Type B pancreatic cell (in vitro differentiated cells): ENCODE measurements around the gene CDKAL1. TPM values are rescaled to one million over a fixed set of nuclear protein-coding genes. Genes with fewer than 3 reads are reported as not detected.

Experiments used
- DNase-seq: peaks from one replicate; pipeline ENCODE4 v3.0.0; 2021; ENCODE audit warnings: mixed read lengths; ENCODE audit not compliant: unreplicated experiment; ENCODE audit errors: extremely low spot score
- H3K27ac Mint-ChIP-seq: 2 replicates; pipeline ENCODE4 v1.8.0; 2021; ENCODE audit warnings: mild to moderate bottlenecking, mixed read lengths
- H3K27me3 Mint-ChIP-seq: 2 replicates; pipeline ENCODE4 v1.8.0; 2021; ENCODE audit warnings: mixed read lengths
- H3K36me3 Mint-ChIP-seq: 2 replicates; pipeline ENCODE4 v1.8.0; 2021; ENCODE audit warnings: mixed read lengths
- H3K4me1 Mint-ChIP-seq: one replicate; pipeline ENCODE4 v1.8.0; 2021; ENCODE audit warnings: mixed read lengths; ENCODE audit not compliant: unreplicated experiment
- H3K4me3 Mint-ChIP-seq: 2 replicates; pipeline ENCODE4 v1.8.0; 2021; ENCODE audit warnings: mild to moderate bottlenecking, mixed read lengths
- H3K9me3 Mint-ChIP-seq: 2 replicates; pipeline ENCODE4 v1.8.0; 2021; ENCODE audit warnings: mixed read lengths
- CTCF ChIP-seq: fragments of 200-600 bp; sonication (generic); conservative IDR thresholded peaks from 2 replicates; pipeline ENCODE4 v1.5.0; 2021; ENCODE audit warnings: antibody characterized with exemption, mild to moderate bottlenecking
- total RNA-seq: library from RNA; stranded (reverse); gene quantifications from 2 replicates; pipeline ENCODE4 v1.2.1, GENCODE V29; 2021; ENCODE audit warnings: low replicate concordance

Gene CDKAL1
- total RNA-seq, 1 donor from 2014 or later, result 21.0 TPM

- Mint-ChIP-seq H3K27me3 (no peaks in the 10 kb centered on the region), H3K9me3 (peaks cover 5% of the 10 kb centered on the region), H3K4me1 (peaks cover 13% of the 10 kb centered on the region), H3K4me3 (peak overlapping the region; percentile 53), H3K36me3 (peaks cover 6% of the 10 kb centered on the region), H3K27ac (peak overlapping the region; percentile 64)
- no peak for TF ChIP-seq CTCF
- no peak for DNase-seq
Measured at GRCh38 chr6:21227486-21227885, 693.2 kb downstream of the CDKAL1 start.

- DNase-seq, result no peak
- H3K4me3 Mint-ChIP-seq, result no peak overlapping the region
- no peak for TF ChIP-seq CTCF
Measured at GRCh38 chr6:21228411-21228810, 694.2 kb downstream of the CDKAL1 start.

GRCh38 chr6:21228876-21229460 lies 694.7 kb downstream of the CDKAL1 start:
- peaks cover 13% of the 10 kb centered on the region for H3K4me1 Mint-ChIP-seq
- no peak for DNase-seq
- peaks cover 20% of the 10 kb centered on the region for H3K36me3 Mint-ChIP-seq
- peaks cover 6% of the 10 kb centered on the region for H3K9me3 Mint-ChIP-seq
- H3K27ac Mint-ChIP-seq, result peak overlapping the region; percentile 51
- H3K4me3 Mint-ChIP-seq, result no peak overlapping the region
- TF ChIP-seq CTCF, result no peak
- H3K27me3 Mint-ChIP-seq, result no peaks in the 10 kb centered on the region

More at GRCh38 chr6:21228411-21228810, 694.2 kb downstream of the CDKAL1 start:
- Mint-ChIP-seq H3K9me3 (peaks cover 5% of the 10 kb centered on the region), H3K4me1 (peaks cover 13% of the 10 kb centered on the region), H3K27ac (peak overlapping the region; percentile 51), H3K27me3 (no peaks in the 10 kb centered on the region), H3K36me3 (peaks cover 15% of the 10 kb centered on the region)

GRCh38 chr6:21230536-21230935 lies 696.3 kb downstream of the CDKAL1 start:
- H3K4me3 Mint-ChIP-seq, result no peak overlapping the region
- no peak for DNase-seq
- H3K27ac Mint-ChIP-seq, result no peak overlapping the region
- peaks cover 16% of the 10 kb centered on the region for H3K9me3 Mint-ChIP-seq
- peaks cover 16% of the 10 kb centered on the region for H3K4me1 Mint-ChIP-seq
- TF ChIP-seq CTCF, result no peak
- no peaks in the 10 kb centered on the region for H3K27me3 Mint-ChIP-seq
- peaks cover 32% of the 10 kb centered on the region for H3K36me3 Mint-ChIP-seq

- Mint-ChIP-seq H3K27me3 (no peaks in the 10 kb centered on the region), H3K27ac (no peak overlapping the region), H3K4me3 (no peak overlapping the region), H3K4me1 (peaks cover 3% of the 10 kb centered on the region), H3K36me3 (peaks cover 39% of the 10 kb centered on the region), H3K9me3 (peaks cover 18% of the 10 kb centered on the region)
- no peak for DNase-seq
- no peak for TF ChIP-seq CTCF
Measured at GRCh38 chr6:21235162-21235561, 700.9 kb downstream of the CDKAL1 start.
